ENCODE data around the gene TREH.

TREH gene

DNA sequence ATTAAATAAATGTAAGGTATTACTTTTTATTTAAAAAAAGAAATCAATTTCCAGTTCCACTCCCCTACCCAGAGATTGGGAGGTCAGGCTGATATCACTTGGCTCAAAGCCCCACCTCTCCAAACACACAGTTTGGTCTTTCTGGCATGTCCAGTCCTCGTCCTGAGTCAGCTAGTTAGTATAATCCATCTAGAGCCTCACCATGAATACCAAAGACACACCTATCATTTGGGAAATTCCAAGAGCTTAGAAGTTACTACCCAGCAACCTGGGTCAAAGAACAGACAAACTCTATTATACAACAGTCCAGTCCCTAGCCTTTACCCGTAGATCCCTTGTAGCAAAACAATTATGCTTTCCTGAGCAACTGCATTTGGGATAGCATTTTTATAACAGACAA, 9.4 kb downstream of the TREH start:
- H3K4me3 ChIP-seq (ENCODE audit: low read depth, low read length) = no peak overlapping the region
- TF ChIP-seq, protein P1, sequence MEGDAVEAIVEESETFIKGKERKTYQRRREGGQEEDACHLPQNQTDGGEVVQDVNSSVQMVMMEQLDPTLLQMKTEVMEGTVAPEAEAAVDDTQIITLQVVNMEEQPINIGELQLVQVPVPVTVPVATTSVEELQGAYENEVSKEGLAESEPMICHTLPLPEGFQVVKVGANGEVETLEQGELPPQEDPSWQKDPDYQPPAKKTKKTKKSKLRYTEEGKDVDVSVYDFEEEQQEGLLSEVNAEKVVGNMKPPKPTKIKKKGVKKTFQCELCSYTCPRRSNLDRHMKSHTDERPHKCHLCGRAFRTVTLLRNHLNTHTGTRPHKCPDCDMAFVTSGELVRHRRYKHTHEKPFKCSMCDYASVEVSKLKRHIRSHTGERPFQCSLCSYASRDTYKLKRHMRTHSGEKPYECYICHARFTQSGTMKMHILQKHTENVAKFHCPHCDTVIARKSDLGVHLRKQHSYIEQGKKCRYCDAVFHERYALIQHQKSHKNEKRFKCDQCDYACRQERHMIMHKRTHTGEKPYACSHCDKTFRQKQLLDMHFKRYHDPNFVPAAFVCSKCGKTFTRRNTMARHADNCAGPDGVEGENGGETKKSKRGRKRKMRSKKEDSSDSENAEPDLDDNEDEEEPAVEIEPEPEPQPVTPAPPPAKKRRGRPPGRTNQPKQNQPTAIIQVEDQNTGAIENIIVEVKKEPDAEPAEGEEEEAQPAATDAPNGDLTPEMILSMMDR (IDR thresholded peaks at IDR 0.05; ENCODE audit: borderline replicate concordance, insufficient read depth, low read depth, low read length) = no peak

DNA sequence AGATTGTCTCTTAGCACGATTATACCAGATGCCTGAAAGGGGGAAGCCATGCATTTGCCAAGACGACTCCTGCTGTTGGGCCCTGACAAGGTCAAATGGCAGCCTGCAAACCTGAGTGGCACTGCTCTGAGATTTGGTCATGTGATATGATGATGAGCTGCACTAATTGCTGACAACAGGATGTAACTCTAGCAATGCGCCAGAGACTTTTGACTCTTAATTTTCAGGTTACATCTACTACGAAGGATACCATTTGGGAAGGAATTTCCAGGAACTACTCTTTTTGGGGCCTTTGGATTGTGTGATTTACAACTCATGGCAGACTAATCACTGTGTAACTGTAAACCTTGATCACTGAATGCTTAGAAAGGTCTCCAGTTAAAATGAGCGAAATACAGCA, 13.1 kb downstream of the TREH start:
- no peak overlapping the region for H3K4me3 ChIP-seq (ENCODE audit: low read depth, low read length)
- TF ChIP-seq, protein P1 (IDR thresholded peaks at IDR 0.05; ENCODE audit: borderline replicate concordance, insufficient read depth, low read depth, low read length) = no peak

DNA sequence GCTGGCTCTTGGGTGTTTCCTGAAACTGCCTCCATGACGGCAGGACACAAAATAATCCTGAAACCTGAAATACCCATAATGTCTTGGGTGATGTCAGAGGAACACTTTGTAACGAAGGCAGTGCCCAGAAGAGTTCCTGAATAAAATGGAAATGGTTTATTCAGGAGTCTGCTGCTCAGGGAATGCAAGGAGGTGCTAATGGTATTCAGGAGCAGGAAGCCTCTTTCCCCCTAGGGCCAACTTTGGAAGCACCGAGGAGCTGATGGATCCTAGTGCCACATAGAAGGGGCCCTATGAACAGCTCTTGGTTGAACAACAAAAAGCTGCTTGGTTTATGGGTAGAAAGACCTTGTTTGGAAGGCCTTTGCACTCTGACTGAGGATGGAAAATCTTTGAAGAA, 15.5 kb downstream of the TREH start:
- no peak overlapping the region for H3K4me3 ChIP-seq (ENCODE audit: low read depth, low read length)
- TF ChIP-seq, protein P1 (IDR thresholded peaks at IDR 0.05; ENCODE audit: borderline replicate concordance, insufficient read depth, low read depth, low read length) = no peak

DNA sequence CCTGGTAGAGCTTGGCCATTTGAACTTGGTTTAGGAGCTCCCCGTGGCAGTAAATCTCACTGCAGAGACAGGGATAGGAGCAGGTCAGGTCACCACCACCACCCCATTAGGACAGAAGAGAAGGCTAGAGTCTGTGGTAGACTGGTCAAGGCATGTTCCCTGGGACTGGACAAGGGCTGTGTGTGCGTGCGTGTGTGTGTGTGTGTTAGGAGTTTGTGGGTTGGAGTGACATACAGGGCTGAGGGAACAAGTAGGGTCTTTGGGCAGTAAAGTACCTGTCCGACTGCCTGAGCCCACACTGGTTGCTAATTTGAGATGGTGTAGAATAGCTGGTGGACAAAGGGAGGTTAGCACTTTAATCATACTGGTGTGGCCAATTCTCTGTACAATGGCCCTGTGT, 16.1 kb downstream of the TREH start:
- TF ChIP-seq, protein P1 (IDR thresholded peaks at IDR 0.05; ENCODE audit: borderline replicate concordance, insufficient read depth, low read depth, low read length) = no peak
- H3K4me3 ChIP-seq (ENCODE audit: low read depth, low read length) = no peak overlapping the region

DNA sequence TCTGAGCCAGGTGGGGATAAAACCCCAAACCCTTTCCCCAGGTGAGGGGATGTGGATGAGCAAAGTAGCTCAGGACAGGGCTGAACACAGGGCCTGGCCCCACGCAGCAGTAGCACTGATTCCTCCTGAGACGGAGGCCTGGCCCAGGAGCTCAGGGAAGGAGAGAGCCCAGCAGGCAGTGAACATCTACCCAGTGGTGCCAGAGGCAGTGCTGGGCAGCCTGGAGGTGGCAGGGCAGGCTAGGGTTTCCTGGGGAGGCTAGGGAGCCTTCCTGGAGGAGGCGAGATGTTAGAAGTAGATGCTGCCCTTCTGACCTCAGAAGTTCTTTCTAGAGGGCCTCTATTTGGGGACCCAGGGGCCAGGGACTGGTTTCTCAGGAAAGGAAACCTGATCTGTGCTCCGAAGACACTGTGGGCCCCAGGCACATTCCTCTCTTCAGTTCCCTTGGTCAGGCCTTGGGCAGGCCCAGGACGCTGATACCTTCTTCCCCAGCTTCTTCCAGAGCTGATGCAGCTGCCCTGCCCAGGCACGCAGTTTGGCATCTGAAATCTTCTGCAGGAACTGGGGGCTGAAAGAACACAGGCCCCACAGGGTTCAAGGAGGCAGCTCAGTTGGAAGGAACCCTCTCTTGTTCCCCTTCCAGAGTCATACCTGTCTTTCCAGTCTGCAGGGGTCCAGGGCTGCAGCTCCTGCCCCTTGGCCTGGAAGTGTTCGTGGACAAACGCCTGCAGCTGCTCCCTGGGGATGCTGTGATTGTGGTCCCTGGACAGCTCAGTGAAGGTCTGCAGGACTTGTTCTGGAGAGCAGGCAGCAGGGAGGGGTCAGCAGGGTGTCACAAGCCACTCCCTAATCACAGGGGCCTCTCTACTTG, 16.8 kb downstream of the TREH start:
- TF ChIP-seq, protein P1 (IDR thresholded peaks at IDR 0.05; ENCODE audit: borderline replicate concordance, insufficient read depth, low read depth, low read length) = no peak
- H3K4me3 ChIP-seq (ENCODE audit: low read depth, low read length) = no peak overlapping the region

DNA sequence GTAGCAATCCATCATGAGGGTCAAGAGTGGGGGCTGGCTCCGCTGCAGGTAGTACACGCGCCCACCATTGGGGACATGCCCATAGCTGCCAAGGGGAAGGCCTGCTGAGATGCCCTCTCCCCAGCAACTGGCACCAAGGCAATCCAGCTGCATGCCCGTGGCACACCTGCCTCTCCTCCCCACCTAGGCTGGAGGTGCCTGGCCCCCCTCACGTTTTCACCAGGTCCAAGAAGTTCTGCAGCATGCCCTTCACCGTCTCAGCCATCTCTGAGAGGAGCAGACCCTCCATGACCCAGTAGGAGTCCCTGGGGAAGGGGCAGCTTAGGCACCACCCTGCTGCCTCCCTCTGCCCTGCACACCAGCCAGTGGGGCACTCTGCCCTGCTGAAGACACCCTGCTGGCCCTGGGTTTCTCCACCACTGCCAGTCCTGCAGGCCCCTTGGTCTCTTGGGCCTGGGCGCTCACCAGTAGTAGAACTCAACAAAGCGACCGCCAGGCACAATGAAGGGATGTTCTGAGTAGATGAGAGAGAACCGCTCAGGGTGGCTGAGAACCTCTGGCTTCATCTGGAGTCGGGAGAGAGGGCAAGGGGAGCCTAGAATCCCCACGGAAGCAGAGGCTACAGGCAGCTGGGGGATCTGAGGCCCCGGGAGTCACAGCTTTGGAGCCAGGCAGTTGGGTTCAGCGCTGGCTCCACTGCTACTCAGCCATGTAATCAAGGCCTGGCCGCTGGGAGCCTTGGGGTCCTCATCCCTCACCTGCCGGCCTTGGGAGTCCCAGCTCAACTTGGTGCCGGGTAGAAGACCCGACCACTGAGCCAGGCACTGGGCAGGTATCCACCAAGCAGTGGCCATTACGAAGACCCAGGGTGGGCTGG, 17.8 kb downstream of the TREH start:
- TF ChIP-seq, protein P1 (IDR thresholded peaks at IDR 0.05; ENCODE audit: borderline replicate concordance, insufficient read depth, low read depth, low read length) = no peak
- H3K4me3 ChIP-seq (ENCODE audit: low read depth, low read length) = no peak overlapping the region
